HepG2 (cell line): ENCODE results near the gene SS18L1.

ENCODE experiments used
- CTCF ChIP-seq: sonication (generic); formaldehyde crosslinking; IDR thresholded peaks from 2 replicates; pipeline ENCODE4 v1.5.0; 2020; ENCODE audit warnings: mild to moderate bottlenecking, missing genetic modification reagents, moderate library complexity
- ERF ChIP-seq: IDR thresholded peaks from 2 replicates; pipeline ENCODE4 v1.6.1; 2018; ENCODE audit warnings: missing biosample characterization, missing genetic modification reagents
- FOXA1 ChIP-seq, 2 experiments: fragments of 450-650 bp in 1 of 2; sonication (generic) in 1 of 2; formaldehyde crosslinking in 1 of 2; IDR thresholded peaks; 2 replicates each; pipeline versions ENCODE4 v1.4.0 to v1.6.1; 2016 to 2020; ENCODE audit warnings: missing genetic modification reagents in 1 of 2
- MTF2 ChIP-seq: sonication (generic); formaldehyde crosslinking; IDR thresholded peaks from 2 replicates; pipeline ENCODE4 v1.5.0; 2020; ENCODE audit warnings: missing genetic modification reagents, borderline replicate concordance
- ZFAT ChIP-seq: sonication (generic); formaldehyde crosslinking; conservative IDR thresholded peaks from 2 replicates; pipeline ENCODE4 v1.8.1; 2023; ENCODE audit warnings: missing genetic modification reagents, inconsistent platforms
- ZFP1 ChIP-seq: IDR thresholded peaks from 2 replicates; pipeline ENCODE4 v1.6.1; 2016
- ZNF142 ChIP-seq: sonication (generic); formaldehyde crosslinking; IDR thresholded peaks from 2 replicates; pipeline ENCODE4 v1.4.0; 2020; ENCODE audit warnings: missing genetic modification reagents
- ZNF318 ChIP-seq: sonication (generic); formaldehyde crosslinking; IDR thresholded peaks from 2 replicates; pipeline ENCODE4 v1.4.0; 2020; ENCODE audit warnings: mild to moderate bottlenecking, missing genetic modification reagents
- ZNF335 ChIP-seq: sonication (generic); formaldehyde crosslinking; IDR thresholded peaks from 2 replicates; pipeline ENCODE4 v1.4.0; 2020; ENCODE audit warnings: missing genetic modification reagents
- ZNF383 ChIP-seq: sonication (generic); formaldehyde crosslinking; IDR thresholded peaks from 2 replicates; pipeline ENCODE4 v1.4.0; 2020; ENCODE audit warnings: missing genetic modification reagents, mild to moderate bottlenecking, borderline replicate concordance
- ZNF619 ChIP-seq: sonication (generic); formaldehyde crosslinking; IDR thresholded peaks from 2 replicates; pipeline ENCODE4 v1.4.0; 2020; ENCODE audit warnings: mild to moderate bottlenecking, missing genetic modification reagents

- no peak for TF ChIP-seq ZFP1 (CRISPR knock-in tag)
- TF ChIP-seq ZNF383 (CRISPR knock-in tag), result no peak
- no peak for TF ChIP-seq ZFAT (CRISPR knock-in tag)
- peak; percentile 88; the same call in 1 of the 2 replicates for TF ChIP-seq MTF2
- TF ChIP-seq ZNF142 (CRISPR knock-in tag), result no peak
- no peak for TF ChIP-seq ZNF335 (CRISPR knock-in tag)
- TF ChIP-seq ZNF318 (CRISPR knock-in tag), result no peak
- no peak for TF ChIP-seq ZNF619 (CRISPR knock-in tag)
- TF ChIP-seq CTCF (CRISPR knock-in tag), result no peak
- no peak for TF ChIP-seq FOXA1 (IDR thresholded peaks at IDR 0.05)
- TF ChIP-seq FOXA1 (CRISPR knock-in tag; IDR thresholded peaks at IDR 0.05), result no peak
- peak; percentile 23; the same call in 1 of the 2 replicates for TF ChIP-seq ERF (CRISPR knock-in tag)
Observed at GRCh38 chr20:62142252-62143080, 1.1 kb upstream of the SS18L1 start.
